ENCODE measurements around the gene POTED. TPM values are rescaled to one million over a fixed set of nuclear protein-coding genes. Genes with fewer than 3 reads are reported as not detected.
"Not testable (repeated sequence)": the region's sequence is repeated elsewhere in the genome, so short reads cannot be mapped to it uniquely, and the experiment has no call there.

Gene POTED
- total RNA-seq (not detected), polyA plus RNA-seq (ENCODE audit: insufficient read depth, low read depth, low replicate concordance) (not detected)
- long read RNA-seq, donor 1, result 0 reads
- long read RNA-seq, donor 2, result 0 reads
- long read RNA-seq, donor 3, result 0 reads
- long read RNA-seq, donor 4, result 0 reads
- long read RNA-seq, donor 5, result 0 reads
- long read RNA-seq, donor 6, result 0 reads
- long read RNA-seq, donor 7, result 0 reads
- long read RNA-seq, donor 8, result 0 reads
- long read RNA-seq, donor 9, result 0 reads
- long read RNA-seq, donor 10, result 0 reads

GRCh38 chr21:13609477-13609876 lies at the start of gene POTED:
Gene POTED (plus strand): TSS chr21:13609777. CDS start chr21:13610229, 452 bp downstream.
- H3K4me1 ChIP-seq (ENCODE audit: control insufficient read depth in 2 of 3, insufficient read depth in 2 of 3, low read depth in 1 of 3, low read length in 3 of 3); H3K36me3 ChIP-seq (ENCODE audit: control insufficient read depth in 2 of 3, insufficient read depth in 3 of 3, low read length in 3 of 3); H3K27ac ChIP-seq (ENCODE audit: low read depth in 2 of 2, low read length in 2 of 2); H3K27me3 ChIP-seq (ENCODE audit: control insufficient read depth, insufficient read depth, low read length); FAIRE-seq; H3K9ac ChIP-seq (ENCODE audit: low read length in 3 of 3); DNase-seq; intact Hi-C loops (cut with DNase I); H3K9me3 ChIP-seq (ENCODE audit: control insufficient read depth in 2 of 3, insufficient read depth in 1 of 3, low read length in 3 of 3); H3K4me3 ChIP-seq (ENCODE audit: low read length in 3 of 3): not testable (repeated sequence)

- H3K27ac ChIP-seq (ENCODE audit: low read depth in 2 of 2, low read length in 2 of 2); H3K27me3 ChIP-seq (ENCODE audit: control insufficient read depth, insufficient read depth, low read length); DNase-seq; intact Hi-C loops (cut with DNase I); H3K9ac ChIP-seq (ENCODE audit: low read length in 3 of 3); H3K36me3 ChIP-seq (ENCODE audit: control insufficient read depth in 2 of 3, insufficient read depth in 3 of 3, low read length in 3 of 3); FAIRE-seq; H3K9me3 ChIP-seq (ENCODE audit: control insufficient read depth in 2 of 3, insufficient read depth in 1 of 3, low read length in 3 of 3); H3K4me3 ChIP-seq (ENCODE audit: low read length in 3 of 3); H3K4me1 ChIP-seq (ENCODE audit: control insufficient read depth in 2 of 3, insufficient read depth in 2 of 3, low read depth in 1 of 3, low read length in 3 of 3): not testable (repeated sequence)
These were observed 40.5 kb downstream of the POTED start for GRCh38 chr21:13650101-13650500.

- H3K27ac ChIP-seq (ENCODE audit: low read depth in 2 of 2, low read length in 2 of 2); FAIRE-seq; intact Hi-C loops (cut with DNase I); H3K9me3 ChIP-seq (ENCODE audit: control insufficient read depth in 2 of 3, insufficient read depth in 1 of 3, low read length in 3 of 3); H3K36me3 ChIP-seq (ENCODE audit: control insufficient read depth in 2 of 3, insufficient read depth in 3 of 3, low read length in 3 of 3); H3K9ac ChIP-seq (ENCODE audit: low read length in 3 of 3); H3K4me1 ChIP-seq (ENCODE audit: control insufficient read depth in 2 of 3, insufficient read depth in 2 of 3, low read depth in 1 of 3, low read length in 3 of 3); H3K4me3 ChIP-seq (ENCODE audit: low read length in 3 of 3); H3K27me3 ChIP-seq (ENCODE audit: control insufficient read depth, insufficient read depth, low read length): not testable (repeated sequence)
- DNase-seq, result peak in 1 of 5 donors; percentile 37
These were observed 42.2 kb downstream of the POTED start for GRCh38 chr21:13651746-13652145.

Small RNA genes lying within 50 kb of the gene (microRNA-seq; reads per million reads assigned to microRNA genes)
- gene MIR3118-1, result not detected

Data from kidney (tissue), 19 donors.